GM18517 (cell line): ENCODE data around the gene P2RX6.

Experiments
- ATAC-seq: cut with Tn5 transposase; IDR thresholded peaks from one replicate; pipeline ENCODE4 v1.9.1; 2021; ENCODE audit warnings: mild to moderate bottlenecking, moderate library complexity; ENCODE audit not compliant: unreplicated experiment

P2RX6 gene

DNA sequence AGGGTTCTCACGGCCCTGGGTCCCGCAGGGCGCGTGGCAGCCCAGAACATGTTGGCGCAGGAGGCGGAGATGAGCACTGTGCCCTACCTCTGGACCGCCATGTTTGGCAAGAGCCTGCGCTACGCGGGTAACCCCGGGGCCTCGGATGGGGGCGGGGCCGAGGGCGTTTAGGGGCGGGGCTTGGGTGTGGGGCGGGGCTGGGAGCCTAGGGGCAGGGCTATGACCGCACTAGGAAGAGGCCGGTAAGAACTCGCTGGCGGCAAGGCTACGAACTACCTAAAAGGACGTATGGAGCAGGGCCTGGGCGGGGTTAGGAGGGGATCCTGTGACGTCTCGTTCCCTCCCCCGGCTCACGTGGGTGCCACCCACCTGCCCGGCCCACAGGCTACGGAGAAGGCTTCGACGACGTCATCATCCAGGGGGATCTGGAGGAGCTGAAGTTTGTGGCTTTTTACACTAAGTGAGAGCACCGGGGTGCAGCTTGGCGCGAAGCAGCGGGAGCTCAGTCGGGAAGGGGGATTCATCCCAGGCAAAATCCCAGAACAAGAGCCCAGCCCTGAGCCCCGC, 35.6 kb upstream of the P2RX6 start:
- ATAC-seq: no peak

DNA sequence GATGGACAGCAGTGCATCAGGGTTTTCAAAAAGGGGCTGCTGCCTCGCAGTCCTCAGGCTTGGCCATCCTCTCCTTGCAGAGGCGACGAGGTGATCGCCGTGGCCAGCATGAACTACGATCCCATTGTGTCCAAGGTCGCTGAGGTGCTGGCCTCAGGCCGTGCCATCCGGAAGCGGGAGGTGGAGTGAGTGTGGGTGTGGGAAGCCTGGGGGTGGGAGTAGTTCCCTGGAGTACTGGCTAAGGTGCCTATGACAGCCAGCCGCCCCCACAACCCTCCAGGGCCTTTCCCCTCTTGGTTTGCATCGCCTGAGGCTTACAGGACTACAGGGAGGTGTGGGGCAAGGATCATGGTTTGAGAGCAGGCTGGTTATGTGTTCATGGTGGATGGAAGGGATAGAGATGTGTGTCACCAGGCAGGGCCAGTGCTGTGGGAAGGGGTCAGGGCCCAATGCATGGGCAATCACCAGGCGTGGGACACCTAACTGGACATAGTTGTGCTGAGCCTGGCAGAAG, 35.0 kb upstream of the P2RX6 start:
- ATAC-seq: no peak

DNA sequence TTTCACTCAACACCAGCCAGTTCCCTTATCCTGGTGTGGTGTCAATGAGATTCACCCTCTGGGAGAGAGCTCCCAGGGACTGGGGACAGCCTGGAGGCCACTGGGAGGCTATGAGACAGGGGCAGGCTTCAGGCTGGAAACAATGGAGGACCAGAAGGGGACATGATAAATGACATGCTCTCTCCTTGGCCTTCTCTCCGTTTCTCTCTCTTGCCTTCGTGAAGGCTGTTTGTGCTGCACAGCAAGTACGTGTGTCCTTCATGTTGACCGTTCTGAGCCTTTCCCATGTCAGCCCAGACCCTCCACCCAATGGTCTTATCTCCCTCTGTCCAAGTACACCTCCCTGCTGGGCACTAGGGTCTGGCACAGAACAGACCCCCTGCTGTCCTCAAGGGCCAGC, 34.4 kb upstream of the P2RX6 start:
- ATAC-seq: no peak

GRCh38 chr22:20980938-20981722, 33.8 kb upstream of the P2RX6 start:
- ATAC-seq: no peak

- ATAC-seq: peak; percentile 83
Observed at GRCh38 chr22:20981787-20982562, 33.0 kb upstream of the P2RX6 start, which contains the start of gene LZTR1. TSS of gene LZTR1 (plus strand) at chr22:20982297. CDS start at chr22:20982372, 75 bp downstream.

DNA sequence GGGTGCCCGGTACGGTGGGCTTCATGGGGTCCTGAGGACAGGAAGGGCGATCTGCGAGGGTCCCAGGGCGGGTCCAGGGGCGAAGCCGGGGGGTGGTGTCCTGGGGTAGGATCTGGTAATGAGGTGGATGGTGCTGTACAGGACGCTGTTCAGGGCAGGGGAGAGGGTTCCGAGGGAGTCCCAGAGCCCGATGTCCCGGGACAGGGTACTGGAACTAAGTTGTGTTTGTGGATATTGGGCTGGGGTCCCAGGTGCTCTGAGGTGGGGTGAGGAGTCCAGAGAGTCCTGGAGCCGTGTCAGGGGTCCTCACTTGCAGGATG, 32.4 kb upstream of the P2RX6 start:
- ATAC-seq: no peak

DNA sequence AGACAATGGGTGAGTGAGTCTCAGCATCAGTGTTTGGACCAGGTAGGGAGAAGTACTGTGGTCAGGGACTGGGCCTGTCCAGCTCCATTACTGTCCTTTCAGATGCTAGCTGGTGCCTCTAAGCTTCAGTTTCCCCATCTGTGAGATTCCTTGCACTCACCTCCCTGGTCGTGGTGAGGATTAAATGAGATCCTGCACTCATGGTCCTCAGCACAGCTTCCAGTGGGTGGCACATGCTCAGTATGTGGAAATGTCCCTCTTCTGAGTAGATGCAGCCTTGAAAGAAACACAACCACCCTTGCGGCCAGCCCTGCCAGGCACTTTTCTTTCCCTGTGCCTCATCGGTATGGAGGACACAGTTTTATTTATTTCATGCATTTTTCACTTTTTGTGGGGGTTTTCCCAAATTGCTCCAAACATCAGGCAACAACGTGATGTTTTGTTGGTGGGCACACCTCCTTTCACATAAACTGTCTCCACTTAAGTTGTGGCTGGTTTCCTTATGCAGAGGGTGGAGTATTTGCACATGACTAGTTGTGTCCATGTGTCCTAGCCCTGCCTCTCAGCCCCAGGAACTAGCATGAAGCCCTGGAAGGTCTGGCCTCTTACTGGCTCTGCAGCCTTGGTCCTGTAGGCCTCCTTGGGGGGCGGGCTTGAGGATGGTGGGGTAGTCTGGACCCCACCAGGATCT, 31.7 kb upstream of the P2RX6 start:
- ATAC-seq: no peak

DNA sequence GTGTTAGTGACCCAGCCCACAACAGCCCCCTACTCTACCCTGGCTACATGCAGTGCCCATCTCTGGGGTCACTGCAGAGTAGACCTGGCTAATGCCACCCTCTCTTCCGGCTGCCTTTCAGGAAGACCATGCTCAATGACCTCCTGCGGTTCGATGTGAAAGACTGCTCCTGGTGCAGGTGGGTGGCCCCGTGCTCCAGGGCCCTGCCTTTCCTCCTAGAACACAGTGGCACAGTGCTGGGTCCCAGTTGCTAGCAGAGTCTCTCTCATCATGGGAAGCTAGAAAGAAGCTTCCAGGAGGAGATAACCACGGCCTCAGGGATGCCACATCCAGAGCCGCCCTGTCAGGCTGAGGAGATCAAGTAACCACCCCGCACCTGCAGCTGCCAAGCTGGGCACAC, 29.2 kb upstream of the P2RX6 start:
- no peak for ATAC-seq

- no peak for ATAC-seq
Observed at GRCh38 chr22:20986365-20986764, 28.6 kb upstream of the P2RX6 start.

DNA sequence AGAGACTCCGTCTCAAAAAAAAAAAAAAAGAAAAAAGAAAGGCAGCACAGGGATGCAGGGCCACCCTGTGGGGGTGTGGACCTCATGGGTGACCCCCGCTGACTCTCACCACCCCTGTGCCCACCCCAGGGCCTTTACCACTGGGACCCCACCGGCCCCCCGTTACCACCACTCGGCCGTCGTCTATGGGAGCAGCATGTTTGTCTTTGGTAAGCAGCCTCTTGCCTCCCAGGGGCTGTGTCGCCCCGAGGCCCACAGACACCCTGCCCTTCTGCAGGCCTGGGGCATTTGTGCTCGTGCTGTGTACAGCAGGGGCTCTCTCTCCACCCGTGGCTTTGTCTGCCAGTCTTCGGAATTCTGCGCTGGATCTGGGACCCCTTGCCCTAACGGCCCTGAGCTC, 27.6 kb upstream of the P2RX6 start:
- no peak for ATAC-seq

DNA sequence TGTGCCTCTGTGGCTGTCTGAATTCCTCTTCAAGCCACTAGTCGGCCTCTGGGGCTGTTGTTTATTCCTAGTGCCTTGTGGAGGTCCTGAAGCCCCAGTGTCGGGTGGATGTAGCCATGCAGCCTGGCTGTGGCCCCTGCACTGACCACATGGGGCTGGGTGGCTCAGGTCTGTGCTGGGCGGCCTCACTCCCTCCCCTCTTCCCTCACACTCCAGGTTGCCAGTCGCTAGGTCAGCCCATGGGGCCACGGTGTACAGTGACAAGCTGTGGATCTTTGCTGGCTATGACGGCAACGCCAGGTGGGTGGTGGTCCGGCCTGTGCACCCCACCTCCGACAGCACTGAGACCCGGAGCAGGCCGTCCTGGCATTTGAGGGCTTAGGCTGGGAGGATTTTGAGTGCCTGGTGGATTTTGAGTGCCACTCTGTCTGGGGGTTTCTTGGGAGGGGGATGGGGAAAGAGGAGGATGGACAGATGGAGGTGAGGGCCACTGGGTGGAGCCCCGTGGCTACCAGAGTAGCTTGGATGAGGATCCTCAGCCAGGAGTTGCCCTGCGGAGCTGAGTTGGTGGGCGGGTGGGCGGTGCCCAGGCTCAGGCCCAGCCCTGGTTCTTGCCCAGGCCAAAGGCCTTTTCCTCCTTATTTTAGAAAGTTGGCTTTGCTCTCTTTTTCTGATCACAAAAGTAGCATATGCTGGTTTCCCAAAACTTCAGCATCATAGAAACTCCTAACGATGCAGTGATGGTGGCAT, 26.2 kb upstream of the P2RX6 start:
- ATAC-seq: no peak

DNA sequence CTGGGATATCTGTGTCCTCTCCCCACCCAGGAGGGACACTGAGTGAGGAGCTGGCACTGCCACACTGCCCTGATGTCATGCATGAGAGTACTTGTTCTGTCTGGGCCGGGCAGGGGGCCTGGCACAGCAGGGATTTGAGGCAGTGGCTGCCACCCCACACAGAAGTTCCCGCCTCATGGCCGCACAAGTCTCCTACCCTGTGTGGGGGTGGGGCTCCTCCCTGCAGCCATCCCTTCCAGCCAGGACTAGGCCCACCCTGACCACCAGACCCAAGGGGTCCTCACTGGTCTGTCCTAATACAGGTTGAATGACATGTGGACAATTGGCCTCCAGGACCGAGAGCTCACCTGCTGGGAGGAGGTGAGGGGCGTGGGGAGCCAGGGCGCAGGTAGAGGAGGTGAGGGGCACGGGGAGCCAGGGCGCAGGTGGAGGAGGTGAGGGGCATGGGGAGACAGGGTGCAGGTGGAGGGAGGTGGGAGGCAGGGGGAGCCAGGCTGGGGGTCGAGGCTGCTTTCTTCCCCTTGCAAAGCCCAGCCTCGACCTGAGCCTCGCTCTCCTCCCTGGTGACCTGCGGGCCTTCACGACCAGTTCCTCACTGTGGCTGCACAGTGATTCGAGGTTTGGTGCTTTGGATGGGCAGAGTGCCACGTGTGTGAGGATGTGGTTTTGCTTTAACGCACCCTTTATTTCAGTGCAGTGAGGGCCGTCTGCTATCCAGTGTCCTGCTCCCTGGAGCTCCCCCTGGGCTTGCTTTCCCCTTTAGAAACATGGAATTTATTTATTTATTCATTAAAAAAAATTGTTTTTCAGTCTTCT, 25.4 kb upstream of the P2RX6 start:
- ATAC-seq: no peak

DNA sequence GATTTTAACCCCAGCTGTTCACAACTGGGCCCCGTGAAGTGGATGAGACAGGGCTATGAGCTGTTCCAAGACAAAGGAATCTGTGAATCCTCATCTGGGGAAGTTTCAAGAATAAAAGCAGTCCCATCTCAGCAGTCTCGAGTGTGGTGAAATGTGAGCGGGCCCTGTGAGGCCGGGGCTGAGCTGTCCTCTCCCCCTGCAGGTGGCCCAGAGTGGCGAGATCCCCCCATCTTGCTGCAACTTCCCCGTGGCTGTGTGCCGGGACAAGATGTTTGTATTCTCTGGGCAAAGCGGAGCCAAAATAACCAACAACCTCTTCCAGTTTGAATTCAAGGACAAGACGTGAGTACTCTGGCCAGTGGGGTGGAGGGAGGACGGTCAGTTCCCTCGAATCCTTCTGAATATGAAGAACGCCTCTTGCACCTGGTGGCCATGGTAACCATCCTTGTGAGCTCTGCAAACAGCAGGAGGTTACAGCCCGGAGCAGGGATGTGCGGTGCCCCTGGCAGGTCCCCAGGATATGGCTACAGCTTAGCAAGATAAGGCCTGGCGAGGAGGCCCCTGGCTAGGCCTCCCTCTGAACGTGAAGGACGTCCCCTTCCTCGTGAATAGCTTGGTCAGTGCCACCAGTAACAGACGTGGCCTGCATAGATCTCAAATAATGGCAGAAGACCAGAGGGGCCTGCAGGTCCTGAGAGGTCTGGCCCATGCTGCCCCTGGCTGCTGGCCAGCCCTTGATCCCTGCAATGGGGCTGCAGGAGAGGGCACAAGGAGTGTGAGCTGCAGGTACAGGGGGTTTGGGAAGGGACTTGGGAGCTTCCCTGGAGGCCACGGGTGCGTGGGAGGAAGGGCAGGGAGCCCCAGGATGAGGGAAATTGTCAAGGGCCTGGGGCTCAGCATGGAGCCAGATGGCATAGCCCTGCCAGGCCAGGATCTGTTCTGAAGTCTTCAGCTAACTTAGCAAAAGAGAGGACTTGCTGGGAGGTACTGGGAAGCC, 24.5 kb upstream of the P2RX6 start:
- ATAC-seq: no peak

GRCh38 chr22:20991252-20992055, 23.5 kb upstream of the P2RX6 start:
- no peak for ATAC-seq

DNA sequence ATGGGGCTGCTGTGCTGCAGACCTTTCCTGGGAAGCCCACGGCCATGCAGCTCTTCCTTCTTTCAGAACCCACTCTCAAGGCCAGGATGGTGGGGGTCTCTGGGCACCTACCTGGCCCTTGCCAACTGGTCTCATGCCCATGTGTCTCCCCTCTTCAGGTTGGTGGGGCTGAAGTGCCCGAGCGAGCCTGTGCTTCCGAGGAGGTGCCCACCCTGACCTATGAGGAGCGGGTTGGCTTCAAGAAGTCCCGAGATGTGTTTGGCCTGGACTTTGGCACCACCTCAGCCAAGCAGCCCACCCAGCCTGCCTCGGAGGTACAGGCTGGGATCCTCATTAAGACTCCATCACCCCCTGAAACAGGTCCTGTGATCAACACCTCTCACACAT, 22.9 kb upstream of the P2RX6 start:
- ATAC-seq: no peak

- no peak for ATAC-seq
Observed at GRCh38 chr22:20992456-20993303, 22.3 kb upstream of the P2RX6 start.
